Gastrocnemius medialis (tissue), 4 donors: Measurements from ENCODE around the gene CWC22. TPM values are rescaled to one million over a fixed set of nuclear protein-coding genes. Genes with fewer than 3 reads are reported as not detected.

Source experiments
- ATAC-seq, 2 donors: fragments of 150-250 bp; one replicate each; pipeline ENCODE4 v1.9.1; 2016
- DNase-seq, 2 donors: peaks; one replicate each; pipeline ENCODE4 v3.0.0-alpha.2; 2019
- H3K27ac ChIP-seq, 4 donors: fragments of 200-600 bp; sonication (generic); 1 replicate in 1 of 4; 2 replicates in 3 of 4; pipeline ENCODE4 v1.5.1; 2016 to 2018; ENCODE audit warnings: mild to moderate bottlenecking in 2 of 4, moderate library complexity in 1 of 4
- H3K27me3 ChIP-seq, 3 donors: fragments of 200-600 bp; sonication (generic) in 2 of 3; 1 replicate in 1 of 3; 2 replicates in 2 of 3; pipeline versions ENCODE4 v1.5.1 to v1.6.0; 2016 to 2019; ENCODE audit warnings: mild to moderate bottlenecking in 1 of 3, moderate library complexity in 1 of 3
- H3K36me3 ChIP-seq, 2 donors: fragments of 200-600 bp; sonication (generic) in 1 of 2; one replicate each; pipeline ENCODE4 v1.5.1; 2017 to 2018
- H3K4me1 ChIP-seq, 2 donors: fragments of 200-600 bp; sonication (generic) in 1 of 2; one replicate each; pipeline ENCODE4 v1.5.1; 2016 to 2017; ENCODE audit warnings: mild to moderate bottlenecking in 2 of 2
- H3K4me3 ChIP-seq, 4 donors: fragments of 200-600 bp; sonication (generic) in 3 of 4; 1 replicate in 1 of 4; 2 replicates in 3 of 4; pipeline ENCODE4 v1.5.1; 2016 to 2019; ENCODE audit warnings: mild to moderate bottlenecking in 2 of 4
- H3K9me3 ChIP-seq, 3 donors: fragments of 200-600 bp; sonication (generic) in 2 of 3; 1 replicate in 1 of 3; 2 replicates in 2 of 3; pipeline ENCODE4 v1.5.1; 2016 to 2019
- POLR2A ChIP-seq, 2 donors: fragments of 450-650 bp; IDR thresholded peaks; one replicate each; pipeline ENCODE4 v1.6.1; 2017; ENCODE audit warnings: antibody characterized with exemption in 2 of 2, mild to moderate bottlenecking in 2 of 2, moderate library complexity in 2 of 2
- in situ Hi-C, 4 donors: fragments of 200-750 bp; cut with MboI; loops; one replicate each; pipeline versions ENCODE4 v1.15.0 to v1.8.0; 2017; ENCODE audit warnings: low sequenced_read_pairs in 4 of 4
- intact Hi-C: fragments of 100-400 bp; cut with DNase I; formaldehyde crosslinking; loops from one replicate; pipeline ENCODE4 v1.15.1; 2023; ENCODE audit warnings: low total_unique reads
- total RNA-seq, 4 donors: library from RNA; depleted of rRNA; stranded (reverse); fragments of >200 nt; gene quantifications; one replicate each; pipeline versions ENCODE4 v1.1.0 to v1.2.3, GENCODE V29; 2016
- TF ChIP-seq, protein P1 (sequence below), 5 experiments: fragments of 450-650 bp in 3 of 5; fragments of 200-600 bp in 2 of 5; sonication (generic) in 2 of 5; IDR thresholded peaks in 4 of 5; conservative IDR thresholded peaks in 1 of 5; 1 replicate in 4 of 5; 2 replicates in 1 of 5; pipeline ENCODE4 v1.5.1; 2016 to 2019; ENCODE audit warnings: antibody characterized with exemption in 5 of 5, mild to moderate bottlenecking in 3 of 5, moderate library complexity in 3 of 5

CWC22 gene
- total RNA-seq, 4 donors from 2014 or later: 9.7 to 15.6 (median 12.8) TPM

DNA sequence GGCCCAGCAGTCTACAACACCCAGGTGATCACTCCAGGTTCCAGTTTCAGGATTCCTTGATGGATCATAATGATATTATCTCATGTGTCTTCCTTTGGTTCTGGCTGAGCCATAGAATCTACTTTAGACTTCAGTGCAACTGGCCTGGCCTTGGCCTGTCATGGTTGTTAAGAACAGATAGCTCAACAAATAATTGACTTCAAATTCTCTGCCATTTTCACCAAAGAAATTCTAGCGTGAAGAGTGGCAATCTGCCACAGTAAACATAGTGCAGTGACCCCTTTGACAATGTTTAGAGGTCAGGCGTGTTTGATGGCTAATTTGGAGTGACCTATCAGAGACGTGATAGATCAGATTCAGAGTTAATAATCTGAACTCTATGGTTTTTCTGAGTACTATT lies 95.5 kb downstream of the CWC22 start:
- in situ Hi-C loops (no loop called here), intact Hi-C loops (no loop called here)
- no peak for DNase-seq
- Histone ChIP-seq H3K36me3 (no peaks in the 10 kb centered on the region), H3K4me3 (no peak overlapping the region), H3K27me3 (no peaks in the 10 kb centered on the region), H3K27ac (no peak overlapping the region), H3K9me3 (no peaks in the 10 kb centered on the region), H3K4me1 (no peaks in the 10 kb centered on the region)
- no peak for ATAC-seq
- TF ChIP-seq, protein P1, sequence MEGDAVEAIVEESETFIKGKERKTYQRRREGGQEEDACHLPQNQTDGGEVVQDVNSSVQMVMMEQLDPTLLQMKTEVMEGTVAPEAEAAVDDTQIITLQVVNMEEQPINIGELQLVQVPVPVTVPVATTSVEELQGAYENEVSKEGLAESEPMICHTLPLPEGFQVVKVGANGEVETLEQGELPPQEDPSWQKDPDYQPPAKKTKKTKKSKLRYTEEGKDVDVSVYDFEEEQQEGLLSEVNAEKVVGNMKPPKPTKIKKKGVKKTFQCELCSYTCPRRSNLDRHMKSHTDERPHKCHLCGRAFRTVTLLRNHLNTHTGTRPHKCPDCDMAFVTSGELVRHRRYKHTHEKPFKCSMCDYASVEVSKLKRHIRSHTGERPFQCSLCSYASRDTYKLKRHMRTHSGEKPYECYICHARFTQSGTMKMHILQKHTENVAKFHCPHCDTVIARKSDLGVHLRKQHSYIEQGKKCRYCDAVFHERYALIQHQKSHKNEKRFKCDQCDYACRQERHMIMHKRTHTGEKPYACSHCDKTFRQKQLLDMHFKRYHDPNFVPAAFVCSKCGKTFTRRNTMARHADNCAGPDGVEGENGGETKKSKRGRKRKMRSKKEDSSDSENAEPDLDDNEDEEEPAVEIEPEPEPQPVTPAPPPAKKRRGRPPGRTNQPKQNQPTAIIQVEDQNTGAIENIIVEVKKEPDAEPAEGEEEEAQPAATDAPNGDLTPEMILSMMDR (IDR thresholded peaks at IDR 0.05 in 4 of 5, conservative IDR thresholded peaks at IDR 0.05 in 1 of 5): no peak
- TF ChIP-seq POLR2A (IDR thresholded peaks at IDR 0.05): no peak

DNA sequence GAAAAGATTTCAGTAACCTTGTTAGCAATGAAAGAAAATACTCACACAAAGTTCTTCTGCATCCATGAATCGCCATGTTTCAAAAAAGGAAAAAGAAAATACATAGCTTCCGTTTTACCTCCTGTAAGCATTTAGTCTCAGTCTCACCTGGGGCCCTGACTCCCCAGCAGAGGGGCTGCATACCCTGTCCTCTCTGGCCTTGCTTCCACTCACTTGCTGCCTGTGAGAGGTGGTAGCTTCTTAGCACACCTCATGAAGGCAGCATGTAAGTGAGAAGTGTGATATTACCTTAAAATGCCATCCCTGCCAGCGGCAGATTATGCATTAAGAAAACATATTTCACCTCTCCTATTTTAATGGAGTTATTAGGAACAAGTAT lies 96.4 kb downstream of the CWC22 start:
- Histone ChIP-seq H3K27ac (no peak overlapping the region), H3K27me3 (no peaks in the 10 kb centered on the region), H3K9me3 (no peaks in the 10 kb centered on the region), H3K36me3 (no peaks in the 10 kb centered on the region), H3K4me3 (no peak overlapping the region), H3K4me1 (no peaks in the 10 kb centered on the region)
- ATAC-seq (no peak), DNase-seq (no peak)
- TF ChIP-seq, protein P1 (IDR thresholded peaks at IDR 0.05 in 4 of 5, conservative IDR thresholded peaks at IDR 0.05 in 1 of 5): no peak
- no peak for TF ChIP-seq POLR2A (IDR thresholded peaks at IDR 0.05)
- in situ Hi-C loops: no loop called here
- intact Hi-C loops: no loop called here

DNA sequence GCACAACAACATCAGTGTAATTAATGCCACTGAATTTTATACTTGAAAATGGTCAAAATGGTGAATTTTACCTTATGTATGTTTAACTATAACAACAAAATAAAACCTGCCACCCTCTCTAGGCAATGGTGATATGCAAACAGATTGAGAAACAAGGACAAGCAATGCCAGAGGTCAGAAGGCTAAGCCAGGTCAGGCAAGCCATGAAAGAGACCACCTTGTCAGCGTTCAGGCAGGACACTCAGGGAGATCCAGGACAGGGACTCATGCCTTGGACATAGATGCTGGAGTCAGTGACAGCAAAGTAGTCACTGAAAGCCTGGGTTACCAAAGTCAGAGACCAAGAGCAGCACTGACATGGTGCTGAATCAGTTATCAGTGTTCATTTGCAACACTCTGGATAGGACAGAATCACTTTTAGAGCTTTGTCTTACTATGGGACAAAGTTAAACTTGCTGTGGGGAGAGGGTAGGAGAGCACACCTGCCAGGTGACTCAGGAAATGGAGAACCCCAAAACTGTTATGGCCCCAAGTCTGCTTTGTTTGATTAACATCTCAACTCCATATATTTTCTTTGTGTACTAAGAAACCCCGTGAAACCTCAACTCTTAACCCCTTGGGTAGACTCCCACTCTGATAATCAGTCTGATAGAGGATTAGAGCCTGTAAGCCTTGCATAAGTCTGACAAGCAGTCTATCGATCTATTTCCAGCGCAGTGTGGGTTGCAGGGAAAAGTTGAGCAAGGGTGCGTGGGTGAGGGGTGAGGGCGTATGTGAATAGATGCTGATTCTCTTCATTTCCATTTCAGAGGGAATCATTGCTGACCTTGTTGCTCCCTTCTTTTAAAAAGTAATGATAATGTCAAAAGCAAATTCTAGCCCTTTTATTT lies 97.0 kb downstream of the CWC22 start:
- H3K4me3 ChIP-seq: no peak overlapping the region
- H3K9me3 ChIP-seq: no peaks in the 10 kb centered on the region
- in situ Hi-C loops: no loop called here
- no peaks in the 10 kb centered on the region for H3K27me3 ChIP-seq
- ATAC-seq (no peak), DNase-seq (no peak)
- no peaks in the 10 kb centered on the region for H3K4me1 ChIP-seq
- no peak overlapping the region for H3K27ac ChIP-seq
- TF ChIP-seq, protein P1 (IDR thresholded peaks at IDR 0.05 in 4 of 5, conservative IDR thresholded peaks at IDR 0.05 in 1 of 5): no peak
- TF ChIP-seq POLR2A (IDR thresholded peaks at IDR 0.05): no peak
- no peaks in the 10 kb centered on the region for H3K36me3 ChIP-seq
- intact Hi-C loops: no loop called here

DNA sequence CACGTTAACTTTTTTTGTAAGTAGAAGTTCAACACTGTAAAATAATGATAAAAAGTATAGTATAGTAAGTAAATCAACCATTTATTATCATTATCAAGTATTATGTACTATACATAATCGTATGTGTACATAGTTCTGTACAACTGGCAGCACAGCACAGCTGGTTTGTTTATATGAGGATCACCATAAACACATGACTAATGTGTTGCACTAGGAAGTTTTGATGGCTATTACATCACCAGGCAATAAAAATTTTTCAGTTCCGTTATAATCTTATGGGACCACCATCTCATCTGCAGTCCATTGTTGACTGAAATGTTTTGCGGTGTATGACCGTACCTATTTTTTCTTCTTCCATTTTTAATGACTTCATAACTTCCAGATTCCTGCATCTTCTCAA lies 106.4 kb downstream of the CWC22 start:
- in situ Hi-C loops: no loop called here
- H3K36me3 ChIP-seq: no peaks in the 10 kb centered on the region
- no peak for TF ChIP-seq POLR2A (IDR thresholded peaks at IDR 0.05)
- TF ChIP-seq, protein P1 (IDR thresholded peaks at IDR 0.05 in 4 of 5, conservative IDR thresholded peaks at IDR 0.05 in 1 of 5): no peak

More for the DNA sequence above, 106.4 kb downstream of the CWC22 start:
- Histone ChIP-seq H3K4me1 (no peaks in the 10 kb centered on the region), H3K27ac (no peak overlapping the region), H3K9me3 (no peaks in the 10 kb centered on the region), H3K4me3 (no peak overlapping the region), H3K27me3 (no peaks in the 10 kb centered on the region)
- no peak for DNase-seq
- intact Hi-C loops: no loop called here
- ATAC-seq: no peak
